Cerebellar cortex (tissue), 1 donor: ENCODE data around the gene CSTPP1.
"Not testable (repeated sequence)": the region's sequence is repeated elsewhere in the genome, so short reads cannot be mapped to it uniquely, and the experiment has no call there.

Experiments
- DNase-seq: peaks from one replicate; pipeline ENCODE4 v3.0.0-alpha.2; 2015; ENCODE audit warnings: low spot score

Gene CSTPP1

GRCh38 chr11:47181271-47181670 lies 244.7 kb downstream of the CSTPP1 start:
- DNase-seq: no peak

- no peak for DNase-seq
Observed at GRCh38 chr11:47182380-47182779, 245.8 kb downstream of the CSTPP1 start.

- no peak for DNase-seq
Observed at GRCh38 chr11:47183031-47183856, 246.7 kb downstream of the CSTPP1 start.

- DNase-seq: no peak
Observed at GRCh38 chr11:47183969-47184368, 247.4 kb downstream of the CSTPP1 start.

GRCh38 chr11:47184711-47185304 lies 248.2 kb downstream of the CSTPP1 start:
- DNase-seq: peak; percentile 45

GRCh38 chr11:47185305-47186075 lies 248.9 kb downstream of the CSTPP1 start:
- DNase-seq: peak; percentile 62

GRCh38 chr11:47186076-47186699 lies 249.6 kb downstream of the CSTPP1 start, which contains the start of gene PACSIN3:
Gene PACSIN3, minus strand, starts transcription at chr11:47186434. Its CDS starts 3,707 bp downstream, at chr11:47182727.
- no peak for DNase-seq

- DNase-seq: peak; percentile 91
Observed at GRCh38 chr11:47186700-47187695, 250.4 kb downstream of the CSTPP1 start.

- DNase-seq: no peak
Observed at GRCh38 chr11:47187723-47188122, 251.2 kb downstream of the CSTPP1 start.

- no peak for DNase-seq
Observed at GRCh38 chr11:47188259-47188658, 251.7 kb downstream of the CSTPP1 start.

- peak; percentile 37 for DNase-seq
Observed at GRCh38 chr11:47189100-47189834, 252.7 kb downstream of the CSTPP1 start.

- DNase-seq: not testable (repeated sequence)
Observed at GRCh38 chr11:47191137-47191536, 254.6 kb downstream of the CSTPP1 start.

- no peak for DNase-seq
Observed at GRCh38 chr11:47192111-47192510, 255.6 kb downstream of the CSTPP1 start.

GRCh38 chr11:47198161-47198560 lies 261.6 kb downstream of the CSTPP1 start:
- not testable (repeated sequence) for DNase-seq

- no peak for DNase-seq
Observed at GRCh38 chr11:47201015-47201414, 264.5 kb downstream of the CSTPP1 start.

GRCh38 chr11:47202576-47202975 lies 266.0 kb downstream of the CSTPP1 start:
- DNase-seq: no peak

- no peak for DNase-seq
Observed at GRCh38 chr11:47204637-47204989, 268.1 kb downstream of the CSTPP1 start.

GRCh38 chr11:47206577-47206976 lies 270.0 kb downstream of the CSTPP1 start:
- DNase-seq: not testable (repeated sequence)

- no peak for DNase-seq
Observed at GRCh38 chr11:47207459-47207858, 270.9 kb downstream of the CSTPP1 start.

GRCh38 chr11:47208008-47208552 lies 271.5 kb downstream of the CSTPP1 start:
- not testable (repeated sequence) for DNase-seq
